Esophagus muscularis mucosa (tissue), 3 donors: ENCODE data around the gene ZBTB5.

Experiments used
- POLR2AphosphoS5 ChIP-seq, 2 donors: sonication (generic); formaldehyde crosslinking; IDR thresholded peaks; one replicate each; pipeline ENCODE4 v1.6.1; 2017; ENCODE audit warnings: antibody characterized with exemption in 2 of 2
- TF ChIP-seq, protein P1 (sequence below), 3 experiments: fragments of 200-600 bp in 2 of 3; fragments of 450-650 bp in 1 of 3; sonication (generic) in 2 of 3; IDR thresholded peaks; one replicate each; pipeline ENCODE4 v1.5.1; 2017 to 2019; ENCODE audit warnings: antibody characterized with exemption in 3 of 3, mild to moderate bottlenecking in 2 of 3, moderate library complexity in 1 of 3

DNA sequence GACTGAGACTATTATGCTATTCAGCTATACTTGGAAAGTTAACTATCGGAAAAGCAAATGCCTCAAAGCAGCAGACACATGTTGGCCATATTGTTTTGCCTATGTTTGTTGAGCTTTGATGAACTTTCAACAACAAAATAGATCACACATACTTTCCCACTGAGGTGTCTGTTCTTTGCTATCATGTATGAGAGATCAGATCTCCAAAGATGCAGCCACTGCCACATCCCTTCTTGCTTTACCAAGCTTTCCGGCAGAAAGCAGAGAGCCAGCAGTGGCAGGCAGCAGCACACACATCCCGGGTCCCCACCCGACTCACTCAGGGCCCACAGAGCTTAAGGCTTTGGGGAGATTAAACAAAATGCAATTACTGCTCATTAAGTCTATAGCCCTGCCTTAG lies 18.8 kb downstream of the ZBTB5 start:
- no peak for TF ChIP-seq POLR2AphosphoS5 (IDR thresholded peaks at IDR 0.05)
- TF ChIP-seq, protein P1, sequence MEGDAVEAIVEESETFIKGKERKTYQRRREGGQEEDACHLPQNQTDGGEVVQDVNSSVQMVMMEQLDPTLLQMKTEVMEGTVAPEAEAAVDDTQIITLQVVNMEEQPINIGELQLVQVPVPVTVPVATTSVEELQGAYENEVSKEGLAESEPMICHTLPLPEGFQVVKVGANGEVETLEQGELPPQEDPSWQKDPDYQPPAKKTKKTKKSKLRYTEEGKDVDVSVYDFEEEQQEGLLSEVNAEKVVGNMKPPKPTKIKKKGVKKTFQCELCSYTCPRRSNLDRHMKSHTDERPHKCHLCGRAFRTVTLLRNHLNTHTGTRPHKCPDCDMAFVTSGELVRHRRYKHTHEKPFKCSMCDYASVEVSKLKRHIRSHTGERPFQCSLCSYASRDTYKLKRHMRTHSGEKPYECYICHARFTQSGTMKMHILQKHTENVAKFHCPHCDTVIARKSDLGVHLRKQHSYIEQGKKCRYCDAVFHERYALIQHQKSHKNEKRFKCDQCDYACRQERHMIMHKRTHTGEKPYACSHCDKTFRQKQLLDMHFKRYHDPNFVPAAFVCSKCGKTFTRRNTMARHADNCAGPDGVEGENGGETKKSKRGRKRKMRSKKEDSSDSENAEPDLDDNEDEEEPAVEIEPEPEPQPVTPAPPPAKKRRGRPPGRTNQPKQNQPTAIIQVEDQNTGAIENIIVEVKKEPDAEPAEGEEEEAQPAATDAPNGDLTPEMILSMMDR (IDR thresholded peaks at IDR 0.05), result no peak
